22Rv1 (cell line): ENCODE measurements around the gene KIN.

Experiments
- CTCF ChIP-seq: fragments of 450-650 bp; IDR thresholded peaks from 2 replicates; pipeline ENCODE4 v1.5.1; 2017; ENCODE audit warnings: mild to moderate bottlenecking
- ZFX ChIP-seq: fragments of 450-650 bp; IDR thresholded peaks from 2 replicates; pipeline ENCODE4 v1.6.1; 2017; ENCODE audit warnings: antibody characterized with exemption, borderline replicate concordance

- TF ChIP-seq CTCF = no peak
- no peak for TF ChIP-seq ZFX
Observed at GRCh38 chr10:7804741-7805140, 16.9 kb upstream of the KIN start.
